ENCODE measurements around the gene FLRT1.
A peak's percentile ranks its signal among the peaks of the same experiment; 100 is the strongest.

Gene FLRT1

GRCh38 chr11:64060861-64061444, 25.2 kb downstream of the FLRT1 start:
- H3K79me2 ChIP-seq (ENCODE audit: low read length), result no peaks in the 10 kb centered on the region
- H2AFZ ChIP-seq (ENCODE audit: low read length), result 0 out of 2 replicates have a peak overlapping the region, but pooled peaks have one; percentile 21
- H3K36me3 ChIP-seq (replicated peaks; ENCODE audit: insufficient read depth, low read length), result no peaks in the 10 kb centered on the region
- no peaks in the 10 kb centered on the region for H3K9me3 ChIP-seq (replicated peaks; ENCODE audit: insufficient read depth, low read length)
- H3K27me3 ChIP-seq (replicated peaks; ENCODE audit: insufficient read depth, low read length), result no peaks in the 10 kb centered on the region
- no peaks in the 10 kb centered on the region for H3K9me2 ChIP-seq (replicated peaks; ENCODE audit: insufficient read depth, low read length)
- peak; percentile 52 for DNase-seq
- no peak overlapping the region for H3K27ac ChIP-seq (ENCODE audit: low read length)
- peak overlapping the region; percentile 38 for H3K4me3 ChIP-seq (ENCODE audit: low read length)
- H3F3A ChIP-seq (ENCODE audit: insufficient read depth, low read length), result no peaks in the 10 kb centered on the region
- H3K4me2 ChIP-seq (ENCODE audit: low read depth, low read length), result peak overlapping the region; percentile 65
- no peaks in the 10 kb centered on the region for H3K4me1 ChIP-seq (ENCODE audit: low read length)
- TF ChIP-seq, protein P1, sequence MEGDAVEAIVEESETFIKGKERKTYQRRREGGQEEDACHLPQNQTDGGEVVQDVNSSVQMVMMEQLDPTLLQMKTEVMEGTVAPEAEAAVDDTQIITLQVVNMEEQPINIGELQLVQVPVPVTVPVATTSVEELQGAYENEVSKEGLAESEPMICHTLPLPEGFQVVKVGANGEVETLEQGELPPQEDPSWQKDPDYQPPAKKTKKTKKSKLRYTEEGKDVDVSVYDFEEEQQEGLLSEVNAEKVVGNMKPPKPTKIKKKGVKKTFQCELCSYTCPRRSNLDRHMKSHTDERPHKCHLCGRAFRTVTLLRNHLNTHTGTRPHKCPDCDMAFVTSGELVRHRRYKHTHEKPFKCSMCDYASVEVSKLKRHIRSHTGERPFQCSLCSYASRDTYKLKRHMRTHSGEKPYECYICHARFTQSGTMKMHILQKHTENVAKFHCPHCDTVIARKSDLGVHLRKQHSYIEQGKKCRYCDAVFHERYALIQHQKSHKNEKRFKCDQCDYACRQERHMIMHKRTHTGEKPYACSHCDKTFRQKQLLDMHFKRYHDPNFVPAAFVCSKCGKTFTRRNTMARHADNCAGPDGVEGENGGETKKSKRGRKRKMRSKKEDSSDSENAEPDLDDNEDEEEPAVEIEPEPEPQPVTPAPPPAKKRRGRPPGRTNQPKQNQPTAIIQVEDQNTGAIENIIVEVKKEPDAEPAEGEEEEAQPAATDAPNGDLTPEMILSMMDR (IDR thresholded peaks at IDR 0.05; ENCODE audit: low read length), result no peak
- TF ChIP-seq EZH2phosphoT487 (IDR thresholded peaks at IDR 0.05; ENCODE audit: low read length) (no peak), EZH2 (optimal IDR thresholded peaks at IDR 0.05; ENCODE audit: low read depth, low read length) (no peak)
- no peak overlapping the region for H3K9ac ChIP-seq (ENCODE audit: low read length)
- no peaks in the 10 kb centered on the region for H4K20me1 ChIP-seq (ENCODE audit: insufficient read depth, low read length)

DNA sequence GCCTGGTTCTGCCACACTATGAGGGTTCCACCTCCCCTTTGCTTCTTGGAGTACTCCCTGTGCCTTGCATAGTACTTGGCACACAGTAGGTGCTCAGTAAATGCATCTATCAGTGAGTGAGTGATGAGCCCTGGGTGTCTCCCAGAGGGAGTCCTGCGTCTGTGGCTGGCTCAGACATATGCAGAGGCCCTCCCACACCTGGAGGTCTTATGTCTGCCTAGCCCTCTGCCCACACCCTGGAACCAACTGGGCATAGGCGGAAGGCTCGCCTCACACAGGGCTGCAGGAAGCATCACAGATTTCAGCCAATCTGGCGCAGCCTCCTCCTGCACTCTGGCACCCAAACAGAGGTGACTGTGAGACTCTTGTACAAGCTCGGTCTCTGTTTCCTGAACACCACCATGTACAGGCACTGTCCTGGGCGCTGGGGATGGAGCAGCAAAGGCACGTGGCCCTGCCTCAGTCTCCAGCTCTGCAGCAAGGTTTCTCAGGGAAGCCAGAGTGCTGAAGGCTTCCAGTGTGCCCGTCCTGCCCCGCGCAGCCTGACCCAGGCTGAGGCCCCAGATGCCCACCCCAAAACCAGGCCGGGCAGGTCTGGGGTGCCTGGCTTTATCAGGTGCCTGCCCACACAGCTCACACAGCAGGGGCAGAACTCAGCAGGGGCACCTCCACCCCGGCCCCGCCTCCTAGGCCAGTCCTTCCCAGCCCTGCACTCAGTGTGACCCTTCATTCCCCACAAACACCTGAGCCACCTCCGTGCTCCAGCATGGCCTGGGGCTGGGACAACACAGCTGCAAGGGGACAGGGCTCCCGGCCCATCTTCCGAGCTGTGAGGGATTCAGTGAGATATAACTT, 26.7 kb downstream of the FLRT1 start:
- no peaks in the 10 kb centered on the region for H3K4me1 ChIP-seq (ENCODE audit: low read length)
- TF ChIP-seq EZH2phosphoT487 (IDR thresholded peaks at IDR 0.05; ENCODE audit: low read length) (no peak), EZH2 (optimal IDR thresholded peaks at IDR 0.05; ENCODE audit: low read depth, low read length) (no peak)
- TF ChIP-seq, protein P1 (IDR thresholded peaks at IDR 0.05; ENCODE audit: low read length), result no peak
- H4K20me1 ChIP-seq (ENCODE audit: insufficient read depth, low read length), result no peaks in the 10 kb centered on the region
- no peak overlapping the region for H3K9ac ChIP-seq (ENCODE audit: low read length)
- no peaks in the 10 kb centered on the region for H3K9me2 ChIP-seq (replicated peaks; ENCODE audit: insufficient read depth, low read length)
- H3F3A ChIP-seq (ENCODE audit: insufficient read depth, low read length), result no peaks in the 10 kb centered on the region
- no peak overlapping the region for H2AFZ ChIP-seq (ENCODE audit: low read length)
- H3K4me2 ChIP-seq (ENCODE audit: low read depth, low read length), result no peak overlapping the region
- H3K36me3 ChIP-seq (replicated peaks; ENCODE audit: insufficient read depth, low read length), result no peaks in the 10 kb centered on the region
- no peak for DNase-seq
- H3K27me3 ChIP-seq (replicated peaks; ENCODE audit: insufficient read depth, low read length), result no peaks in the 10 kb centered on the region
- no peaks in the 10 kb centered on the region for H3K79me2 ChIP-seq (ENCODE audit: low read length)
- no peak overlapping the region for H3K27ac ChIP-seq (ENCODE audit: low read length)
- no peaks in the 10 kb centered on the region for H3K9me3 ChIP-seq (replicated peaks; ENCODE audit: insufficient read depth, low read length)
- no peak overlapping the region for H3K4me3 ChIP-seq (ENCODE audit: low read length)

DNA sequence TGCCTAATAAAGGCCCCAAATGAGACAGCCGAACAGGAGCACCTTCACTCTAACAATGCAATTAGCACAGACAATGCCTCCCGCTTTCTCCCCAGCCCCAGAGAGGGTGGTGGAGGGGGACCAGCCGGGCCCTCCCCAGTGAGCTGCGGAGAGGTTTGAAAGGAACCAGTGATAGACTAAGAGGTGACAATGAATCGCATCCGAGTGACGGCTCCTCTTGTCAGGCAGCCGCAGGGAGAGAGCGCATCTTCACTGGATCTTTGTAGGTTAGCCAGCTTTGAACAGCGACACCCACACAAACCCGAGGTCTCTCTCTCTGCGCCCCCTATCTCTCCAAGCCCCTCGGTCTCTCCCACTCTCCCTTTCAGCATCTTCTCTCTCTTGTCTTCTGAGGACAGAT, 28.0 kb downstream of the FLRT1 start:
- H3K9me2 ChIP-seq (replicated peaks; ENCODE audit: insufficient read depth, low read length), result no peaks in the 10 kb centered on the region
- H4K20me1 ChIP-seq (ENCODE audit: insufficient read depth, low read length), result no peaks in the 10 kb centered on the region
- H2AFZ ChIP-seq (ENCODE audit: low read length), result no peak overlapping the region
- H3K79me2 ChIP-seq (ENCODE audit: low read length), result no peaks in the 10 kb centered on the region
- TF ChIP-seq EZH2 (optimal IDR thresholded peaks at IDR 0.05; ENCODE audit: low read depth, low read length) (no peak), EZH2phosphoT487 (IDR thresholded peaks at IDR 0.05; ENCODE audit: low read length) (no peak)
- TF ChIP-seq, protein P1 (IDR thresholded peaks at IDR 0.05; ENCODE audit: low read length), result no peak
- H3K4me1 ChIP-seq (ENCODE audit: low read length), result no peaks in the 10 kb centered on the region
- H3K9ac ChIP-seq (ENCODE audit: low read length), result no peak overlapping the region
- H3K36me3 ChIP-seq (replicated peaks; ENCODE audit: insufficient read depth, low read length), result no peaks in the 10 kb centered on the region
- DNase-seq, result no peak
- H3K27ac ChIP-seq (ENCODE audit: low read length), result no peak overlapping the region
- no peaks in the 10 kb centered on the region for H3F3A ChIP-seq (ENCODE audit: insufficient read depth, low read length)
- H3K9me3 ChIP-seq (replicated peaks; ENCODE audit: insufficient read depth, low read length), result no peaks in the 10 kb centered on the region
- no peaks in the 10 kb centered on the region for H3K27me3 ChIP-seq (replicated peaks; ENCODE audit: insufficient read depth, low read length)
- H3K4me2 ChIP-seq (ENCODE audit: low read depth, low read length), result no peak overlapping the region
- no peak overlapping the region for H3K4me3 ChIP-seq (ENCODE audit: low read length)
